Brain microvascular endothelial cell (primary cell): ENCODE measurements around the gene PARD3.

ENCODE experiments used
- DNase-seq: peaks from one replicate; pipeline ENCODE4 v3.0.0-alpha.2; 2020
- H3K27ac ChIP-seq: fragments of 250-450 bp; sonication (Bioruptor Pico); 2 replicates; pipeline ENCODE4 v1.5.1; 2020; ENCODE audit warnings: mild to moderate bottlenecking, moderate library complexity
- H3K27me3 ChIP-seq: fragments of 250-450 bp; sonication (Bioruptor Pico); replicated peaks from 2 replicates; pipeline ENCODE4 v1.5.1; 2020; ENCODE audit warnings: mild to moderate bottlenecking
- H3K36me3 ChIP-seq: fragments of 250-450 bp; sonication (Bioruptor Pico); replicated peaks from 2 replicates; pipeline ENCODE4 v1.5.1; 2020; ENCODE audit warnings: mild to moderate bottlenecking
- H3K4me3 ChIP-seq: 2 replicates; pipeline ENCODE4 v1.5.1; 2011; ENCODE audit warnings: low read depth, mild to moderate bottlenecking, control low read depth, low read length, moderate library complexity
- CTCF ChIP-seq: IDR thresholded peaks from 2 replicates; pipeline ENCODE4 v1.5.1; 2011; ENCODE audit warnings: low read depth, mild to moderate bottlenecking, moderate library complexity, low read length, control low read depth, inconsistent platforms; ENCODE audit errors: missing control alignments
- in situ Hi-C: cut with HindIII; loops from 2 replicates; pipeline ENCODE4 v1.10.0; 2017; ENCODE audit warnings: low sequenced_read_pairs, low pct_ligation_motif_present

Gene PARD3

GRCh38 chr10:34373211-34373610 is 441.9 kb downstream of the PARD3 start:
- H3K4me3 ChIP-seq: no peak overlapping the region
- H3K27me3 ChIP-seq: no peaks in the 10 kb centered on the region
- no peak overlapping the region for H3K27ac ChIP-seq
- in situ Hi-C loops: no loop called here
- DNase-seq: no peak
- no peaks in the 10 kb centered on the region for H3K36me3 ChIP-seq
- TF ChIP-seq CTCF: no peak

GRCh38 chr10:34372509-34372908 is 442.6 kb downstream of the PARD3 start:
- Histone ChIP-seq H3K27ac (no peak overlapping the region), H3K4me3 (no peak overlapping the region), H3K36me3 (no peaks in the 10 kb centered on the region), H3K27me3 (no peaks in the 10 kb centered on the region)
- no peak for TF ChIP-seq CTCF
- no peak for DNase-seq
- in situ Hi-C loops: no loop called here

GRCh38 chr10:34370126-34370525 is 445.0 kb downstream of the PARD3 start:
- no peaks in the 10 kb centered on the region for H3K36me3 ChIP-seq
- in situ Hi-C loops: no loop called here
- no peak for DNase-seq
- TF ChIP-seq CTCF: no peak
- H3K27ac ChIP-seq: no peak overlapping the region
- H3K27me3 ChIP-seq: no peaks in the 10 kb centered on the region
- no peak overlapping the region for H3K4me3 ChIP-seq

- in situ Hi-C loops: no loop called here
- DNase-seq: no peak
Observed at GRCh38 chr10:34369120-34369519, 446.0 kb downstream of the PARD3 start.

GRCh38 chr10:34364253-34365037 is 450.7 kb downstream of the PARD3 start:
- Histone ChIP-seq H3K27ac (no peak overlapping the region), H3K4me3 (no peak overlapping the region), H3K36me3 (no peaks in the 10 kb centered on the region), H3K27me3 (no peaks in the 10 kb centered on the region)
- in situ Hi-C loops: no loop called here
- TF ChIP-seq CTCF: no peak
- DNase-seq: no peak

More at GRCh38 chr10:34369120-34369519, 446.0 kb downstream of the PARD3 start:
- no peak for TF ChIP-seq CTCF
- no peak overlapping the region for H3K4me3 ChIP-seq
- H3K27me3 ChIP-seq: no peaks in the 10 kb centered on the region
- H3K36me3 ChIP-seq: no peaks in the 10 kb centered on the region
- H3K27ac ChIP-seq: no peak overlapping the region

- no peak overlapping the region for H3K27ac ChIP-seq
- TF ChIP-seq CTCF: no peak
- H3K27me3 ChIP-seq: no peaks in the 10 kb centered on the region
- in situ Hi-C loops: no loop called here
- no peaks in the 10 kb centered on the region for H3K36me3 ChIP-seq
- DNase-seq: no peak
- no peak overlapping the region for H3K4me3 ChIP-seq
Observed at GRCh38 chr10:34360984-34361383, 454.1 kb downstream of the PARD3 start.
